GM12864 (cell line): ENCODE measurements around the gene SMOC2.

Experiments
- DNase-seq: peaks from one replicate; pipeline ENCODE4 v3.0.0-alpha.2; 2011; ENCODE audit warnings: low read depth
- H3K4me3 ChIP-seq: 2 replicates; pipeline ENCODE4 v1.5.1; 2011; ENCODE audit warnings: mild to moderate bottlenecking, low read depth, low read length, control low read depth
- TF ChIP-seq, protein P1 (sequence below): IDR thresholded peaks from 2 replicates; pipeline ENCODE4 v1.5.1; 2011; ENCODE audit warnings: low read depth, mild to moderate bottlenecking, moderate library complexity, low read length, control low read depth, inconsistent platforms; ENCODE audit errors: missing control alignments

SMOC2 gene

DNA sequence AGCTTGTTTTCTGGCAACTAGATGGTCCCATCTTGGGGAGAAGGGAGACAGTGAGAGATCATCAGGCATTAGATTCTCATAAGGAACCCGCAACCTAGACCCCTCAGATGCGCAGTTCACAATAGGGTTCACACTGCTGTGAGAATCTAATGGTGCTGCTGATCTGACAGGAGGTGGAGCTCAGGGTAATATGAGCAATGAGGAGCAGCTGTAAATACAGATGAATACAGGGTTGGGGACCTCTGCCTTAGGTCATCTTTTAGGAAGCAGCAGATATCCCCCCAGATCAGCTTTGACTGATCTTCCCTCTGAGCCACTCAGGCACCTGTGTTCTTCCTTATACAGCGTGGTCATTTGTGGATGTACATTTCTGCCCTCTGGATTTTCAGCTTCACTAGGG lies 63.4 kb downstream of the SMOC2 start:
- H3K4me3 ChIP-seq: no peak overlapping the region
- TF ChIP-seq, protein P1, sequence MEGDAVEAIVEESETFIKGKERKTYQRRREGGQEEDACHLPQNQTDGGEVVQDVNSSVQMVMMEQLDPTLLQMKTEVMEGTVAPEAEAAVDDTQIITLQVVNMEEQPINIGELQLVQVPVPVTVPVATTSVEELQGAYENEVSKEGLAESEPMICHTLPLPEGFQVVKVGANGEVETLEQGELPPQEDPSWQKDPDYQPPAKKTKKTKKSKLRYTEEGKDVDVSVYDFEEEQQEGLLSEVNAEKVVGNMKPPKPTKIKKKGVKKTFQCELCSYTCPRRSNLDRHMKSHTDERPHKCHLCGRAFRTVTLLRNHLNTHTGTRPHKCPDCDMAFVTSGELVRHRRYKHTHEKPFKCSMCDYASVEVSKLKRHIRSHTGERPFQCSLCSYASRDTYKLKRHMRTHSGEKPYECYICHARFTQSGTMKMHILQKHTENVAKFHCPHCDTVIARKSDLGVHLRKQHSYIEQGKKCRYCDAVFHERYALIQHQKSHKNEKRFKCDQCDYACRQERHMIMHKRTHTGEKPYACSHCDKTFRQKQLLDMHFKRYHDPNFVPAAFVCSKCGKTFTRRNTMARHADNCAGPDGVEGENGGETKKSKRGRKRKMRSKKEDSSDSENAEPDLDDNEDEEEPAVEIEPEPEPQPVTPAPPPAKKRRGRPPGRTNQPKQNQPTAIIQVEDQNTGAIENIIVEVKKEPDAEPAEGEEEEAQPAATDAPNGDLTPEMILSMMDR: no peak
- no peak for DNase-seq

DNA sequence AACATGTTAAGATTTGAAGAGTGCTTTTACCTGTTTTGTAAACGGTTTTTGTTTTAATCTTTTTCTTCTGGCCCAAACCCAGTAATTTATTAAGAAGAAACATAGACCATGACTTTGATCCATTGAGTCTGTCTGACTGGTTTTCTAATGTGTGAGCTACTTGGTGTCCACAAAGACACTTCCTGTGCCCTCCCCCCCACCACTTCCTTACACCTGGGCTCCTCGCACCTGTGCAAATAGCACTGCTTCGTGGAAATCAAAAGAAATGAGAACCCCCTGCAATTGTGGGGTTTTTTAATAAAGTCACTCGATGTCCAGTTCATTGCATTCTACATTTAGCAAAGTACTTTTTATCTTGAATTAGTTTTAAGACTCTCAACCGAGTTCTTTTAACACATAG lies 65.5 kb downstream of the SMOC2 start:
- no peak overlapping the region for H3K4me3 ChIP-seq
- TF ChIP-seq, protein P1: no peak
- DNase-seq: no peak

DNA sequence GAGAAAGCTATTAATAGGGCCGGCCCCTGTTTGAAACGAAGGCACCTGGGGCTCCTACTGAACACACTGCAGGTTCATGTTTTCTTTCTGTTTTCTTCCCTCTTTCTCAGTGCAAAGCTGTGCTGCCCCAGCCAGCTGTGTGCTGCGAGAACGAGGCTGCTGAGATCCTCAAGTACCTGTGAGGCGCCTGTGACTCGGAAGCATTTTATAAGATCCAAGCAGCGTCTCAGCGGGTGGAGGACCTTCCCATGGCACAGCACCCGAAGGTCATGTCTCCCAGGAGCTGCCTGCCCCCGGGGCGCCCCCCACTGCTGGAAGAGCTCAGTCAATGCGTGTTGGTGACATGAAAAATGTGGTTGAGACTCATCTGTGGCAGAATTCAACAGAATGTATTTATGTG lies 66.3 kb downstream of the SMOC2 start:
- DNase-seq: no peak
- H3K4me3 ChIP-seq: no peak overlapping the region
- TF ChIP-seq, protein P1: no peak

DNA sequence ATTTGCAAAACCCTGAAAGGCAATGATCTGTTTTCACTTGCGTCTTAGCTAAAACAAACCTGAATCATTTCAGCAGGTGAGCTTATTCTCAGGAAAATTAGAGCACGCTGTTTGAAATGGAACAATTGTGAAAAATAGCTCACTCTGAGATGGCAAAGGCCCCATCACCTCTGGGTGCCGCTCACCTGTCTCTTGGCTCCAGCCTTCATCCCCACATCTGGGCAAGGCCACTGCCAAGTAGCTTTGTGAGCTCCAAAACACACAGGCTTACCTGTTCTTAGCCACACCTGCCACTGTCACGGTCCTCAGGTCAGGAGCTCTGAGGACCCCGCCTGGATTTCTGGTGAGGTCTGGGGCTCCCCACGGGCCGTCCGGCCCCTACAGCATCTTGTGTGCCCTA lies 66.7 kb downstream of the SMOC2 start:
- H3K4me3 ChIP-seq: no peak overlapping the region
- TF ChIP-seq, protein P1: no peak
- DNase-seq: no peak

DNA sequence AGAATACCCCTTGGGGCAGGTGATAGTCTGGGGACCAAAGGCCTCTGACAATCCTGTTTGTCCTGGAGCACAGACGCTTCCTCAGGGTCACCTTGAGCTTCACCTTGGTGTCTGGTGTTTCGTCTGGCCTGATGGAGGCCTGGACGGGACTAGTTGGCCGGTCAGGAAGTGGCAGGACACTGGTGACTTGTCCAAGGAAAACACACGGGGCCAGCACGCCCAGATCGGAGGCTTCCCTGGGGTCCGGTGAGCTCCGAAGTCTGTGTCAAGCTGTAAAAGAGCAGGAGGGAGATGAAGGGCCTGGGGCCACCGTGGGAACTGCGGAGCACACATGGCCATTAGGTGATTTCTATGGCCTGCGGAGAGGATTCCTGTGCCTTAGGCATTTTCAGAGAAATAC lies 67.9 kb downstream of the SMOC2 start:
- no peak overlapping the region for H3K4me3 ChIP-seq
- TF ChIP-seq, protein P1: no peak
- no peak for DNase-seq

DNA sequence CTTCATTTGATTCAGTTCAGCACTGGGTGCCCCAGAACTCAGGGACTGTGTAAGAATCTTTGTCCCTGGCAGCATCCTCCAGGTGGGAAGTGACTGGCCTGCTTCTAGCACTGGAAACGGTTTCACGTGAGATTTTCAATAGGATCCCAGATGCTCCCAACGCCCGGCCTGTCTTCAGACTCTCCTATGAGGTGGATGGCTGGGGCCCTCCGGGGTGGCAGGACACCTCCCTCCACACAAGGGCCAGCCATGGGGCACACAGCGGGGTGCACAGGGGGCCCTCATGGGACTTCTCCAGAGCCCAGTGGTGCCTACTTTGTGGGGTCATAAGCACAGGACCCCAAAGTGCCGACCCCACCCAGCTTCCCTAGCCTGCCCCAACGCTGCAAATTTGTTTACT lies 72.8 kb downstream of the SMOC2 start:
- no peak for DNase-seq
- no peak overlapping the region for H3K4me3 ChIP-seq
- TF ChIP-seq, protein P1: no peak

DNA sequence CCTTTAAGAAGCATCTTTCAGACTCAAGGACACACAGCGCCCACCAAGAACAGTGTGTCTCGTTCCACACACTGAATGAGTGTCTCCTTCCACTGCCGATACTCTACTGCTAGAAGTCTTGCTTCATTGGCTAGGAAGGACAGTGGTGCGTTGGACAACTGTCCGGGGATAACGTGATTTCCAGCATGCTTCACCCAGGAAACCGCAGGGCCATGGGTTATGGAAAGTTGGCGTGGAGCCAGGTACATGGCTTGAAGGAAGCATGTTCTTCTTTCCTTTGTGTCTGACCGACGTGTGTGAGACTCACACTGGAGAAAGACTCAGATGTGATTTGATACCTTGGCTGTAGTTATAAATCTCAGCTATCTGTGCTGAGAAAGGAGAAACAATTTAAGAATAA lies 73.2 kb downstream of the SMOC2 start:
- no peak overlapping the region for H3K4me3 ChIP-seq
- DNase-seq: no peak
- TF ChIP-seq, protein P1: no peak
